H9 (cell line): Measurements from ENCODE around the gene FEN1. TPM values are rescaled to one million over a fixed set of nuclear protein-coding genes. Genes with fewer than 3 reads are reported as not detected.
A peak's percentile ranks its signal among the peaks of the same experiment; 100 is the strongest.

Experiments used
- DNase-seq: peaks from one replicate; pipeline ENCODE4 v3.0.0-alpha.2; 2017
- H2AFZ ChIP-seq: one replicate; pipeline ENCODE4 v1.6.1; 2013; ENCODE audit warnings: mild to moderate bottlenecking, low read length, control low read depth, moderate library complexity
- H2AK5ac ChIP-seq: 2 replicates; pipeline ENCODE4 v1.6.1; 2013; ENCODE audit warnings: low read length, control low read depth, mixed read lengths; ENCODE audit not compliant: insufficient read length
- H2BK120ac ChIP-seq: one replicate; pipeline ENCODE4 v1.6.1; 2013; ENCODE audit warnings: low read depth, mild to moderate bottlenecking, low read length, control low read depth, inconsistent platforms; ENCODE audit not compliant: poor library complexity, severe bottlenecking
- H2BK12ac ChIP-seq: 2 replicates; pipeline ENCODE4 v1.6.1; 2013; ENCODE audit warnings: low read length, control low read depth, mixed read lengths, low read depth; ENCODE audit not compliant: insufficient read length
- H2BK15ac ChIP-seq: 2 replicates; pipeline ENCODE4 v1.6.1; 2013; ENCODE audit warnings: low read depth, low read length, control low read depth
- H2BK20ac ChIP-seq: one replicate; pipeline ENCODE4 v1.6.1; 2013; ENCODE audit warnings: low read depth, mild to moderate bottlenecking, low read length, control low read depth, inconsistent platforms; ENCODE audit not compliant: poor library complexity, severe bottlenecking
- H2BK5ac ChIP-seq: 2 replicates; pipeline ENCODE4 v1.6.1; 2013; ENCODE audit warnings: low read length, control low read depth, mixed read lengths; ENCODE audit not compliant: insufficient read length
- H3K14ac ChIP-seq: 2 replicates; pipeline ENCODE4 v1.6.1; 2013; ENCODE audit warnings: low read length, control low read depth; ENCODE audit not compliant: insufficient read depth
- H3K18ac ChIP-seq: 2 replicates; pipeline ENCODE4 v1.6.1; 2013; ENCODE audit warnings: low read depth, mild to moderate bottlenecking, mixed read lengths, low read length, control low read depth; ENCODE audit not compliant: insufficient read length
- H3K23ac ChIP-seq: 2 replicates; pipeline ENCODE4 v1.6.1; 2013; ENCODE audit warnings: low read length, control low read depth, mixed read lengths, low read depth; ENCODE audit not compliant: insufficient read length
- H3K23me2 ChIP-seq: 2 replicates; pipeline ENCODE4 v1.6.1; 2013; ENCODE audit warnings: low read depth, mild to moderate bottlenecking, mixed read lengths, low read length, control low read depth; ENCODE audit not compliant: insufficient read length, poor library complexity, severe bottlenecking
- H3K27ac ChIP-seq: 2 replicates; pipeline ENCODE4 v1.5.1; 2013; ENCODE audit warnings: low read length, control low read depth, mixed read lengths, low read depth; ENCODE audit not compliant: insufficient read length
- H3K27me3 ChIP-seq: 2 replicates; pipeline ENCODE4 v1.6.1; 2013; ENCODE audit warnings: low read length, control low read depth, inconsistent platforms; ENCODE audit not compliant: insufficient read depth
- H3K4ac ChIP-seq: 2 replicates; pipeline ENCODE4 v1.6.1; 2013; ENCODE audit warnings: low read depth, mild to moderate bottlenecking, control low read depth, inconsistent platforms, low read length, moderate library complexity
- H3K4me1 ChIP-seq: 2 replicates; pipeline ENCODE4 v1.6.1; 2013; ENCODE audit warnings: low read length, control low read depth, inconsistent platforms; ENCODE audit not compliant: insufficient read depth
- H3K4me2 ChIP-seq: 2 replicates; pipeline ENCODE4 v1.6.1; 2013; ENCODE audit warnings: low read length, control low read depth, mixed read lengths; ENCODE audit not compliant: insufficient read length, insufficient read depth
- H3K56ac ChIP-seq: 2 replicates; pipeline ENCODE4 v1.6.1; 2013; ENCODE audit warnings: low read depth, mild to moderate bottlenecking, mixed read lengths, low read length, control low read depth; ENCODE audit not compliant: insufficient read length
- H3K79me1 ChIP-seq: 2 replicates; pipeline ENCODE4 v1.6.1; 2013; ENCODE audit warnings: low read depth, mild to moderate bottlenecking, moderate library complexity, low read length, control low read depth, inconsistent platforms; ENCODE audit not compliant: insufficient read depth, poor library complexity, severe bottlenecking
- H3K79me2 ChIP-seq: 2 replicates; pipeline ENCODE4 v1.6.1; 2013; ENCODE audit warnings: low read length, control low read depth, inconsistent platforms; ENCODE audit not compliant: insufficient read depth
- H3K9ac ChIP-seq: 2 replicates; pipeline ENCODE4 v1.6.1; 2013; ENCODE audit warnings: low read length, control low read depth, mixed read lengths; ENCODE audit not compliant: insufficient read length; ENCODE audit errors: extremely low read depth
- H3K9me3 ChIP-seq: one replicate; pipeline ENCODE4 v1.6.1; 2013; ENCODE audit warnings: low read depth, low read length, inconsistent platforms; ENCODE audit not compliant: control insufficient read depth
- H3T11ph ChIP-seq: one replicate; pipeline ENCODE4 v1.6.1; 2013; ENCODE audit warnings: mild to moderate bottlenecking, low read length, control low read depth, inconsistent platforms
- H4K20me1 ChIP-seq: one replicate; pipeline ENCODE4 v1.6.1; 2013; ENCODE audit not compliant: control insufficient read depth, insufficient read length, insufficient read depth
- H4K5ac ChIP-seq: 2 replicates; pipeline ENCODE4 v1.6.1; 2013; ENCODE audit warnings: low read depth, mild to moderate bottlenecking, mixed read lengths, low read length, control low read depth; ENCODE audit not compliant: insufficient read length
- H4K8ac ChIP-seq: replicated peaks from 2 replicates; pipeline ENCODE4 v1.6.1; 2013; ENCODE audit warnings: low read length, control low read depth, mixed read lengths, low read depth; ENCODE audit not compliant: insufficient read length
- H4K91ac ChIP-seq: 2 replicates; pipeline ENCODE4 v1.6.1; 2013; ENCODE audit warnings: low read depth, mild to moderate bottlenecking, moderate library complexity, mixed read lengths, low read length, control low read depth; ENCODE audit not compliant: insufficient read length
- H3K27ac Mint-ChIP-seq, 3 experiments: 2 replicates in 2 of 3; 3 replicates in 1 of 3; pipeline ENCODE4 v1.8.0; 2020 to 2021; ENCODE audit warnings: mixed read lengths in 3 of 3, mild to moderate bottlenecking in 1 of 3, moderate library complexity in 1 of 3
- H3K27me3 Mint-ChIP-seq: 2 replicates; pipeline ENCODE4 v1.8.0; 2021; ENCODE audit warnings: low read depth, mild to moderate bottlenecking, moderate library complexity, mixed read lengths
- H3K36me3 Mint-ChIP-seq, 3 experiments: 2 replicates in 2 of 3; 3 replicates in 1 of 3; pipeline ENCODE4 v1.8.0; 2020 to 2021; ENCODE audit warnings: low read depth in 3 of 3, mixed read lengths in 3 of 3; ENCODE audit not compliant: insufficient read depth in 1 of 3
- H3K4me1 Mint-ChIP-seq, 2 experiments: 2 replicates each; pipeline ENCODE4 v1.8.0; 2020; ENCODE audit warnings: mixed read lengths in 2 of 2
- H3K4me3 Mint-ChIP-seq, 2 experiments: 2 replicates in 1 of 2; 3 replicates in 1 of 2; pipeline ENCODE4 v1.8.0; 2020 to 2021; ENCODE audit warnings: mild to moderate bottlenecking in 2 of 2, mixed read lengths in 2 of 2, moderate library complexity in 1 of 2
- H3K9me3 Mint-ChIP-seq, 2 experiments: 2 replicates in 1 of 2; 3 replicates in 1 of 2; pipeline ENCODE4 v1.8.0; 2020; ENCODE audit warnings: mild to moderate bottlenecking in 2 of 2, mixed read lengths in 2 of 2, moderate library complexity in 1 of 2
- WGBS: extraction: QIAGEN DNeasy Blood & Tissue Kit; methylation state at CpG from one replicate; pipeline ENCODE4 v1.1.7; 2013; ENCODE audit warnings: missing lambda C conversion rate, low lambda C conversion rate, mixed read lengths; ENCODE audit not compliant: insufficient read length; ENCODE audit errors: extremely low coverage; 5-methylcytosine and 5-hydroxymethylcytosine counted together
- total RNA-seq: library from RNA; stranded (reverse); gene quantifications from 2 replicates; pipeline ENCODE4 v1.2.1, GENCODE V29; 2021
- TF ChIP-seq, protein P1 (sequence below): fragments of 200-600 bp; sonication (generic); conservative IDR thresholded peaks from 3 replicates; pipeline ENCODE4 v1.8.0; 2021; ENCODE audit warnings: antibody characterized with exemption, mild to moderate bottlenecking

FEN1 gene
- total RNA-seq, 1 experiment from 2014 or later: 114 TPM

DNA sequence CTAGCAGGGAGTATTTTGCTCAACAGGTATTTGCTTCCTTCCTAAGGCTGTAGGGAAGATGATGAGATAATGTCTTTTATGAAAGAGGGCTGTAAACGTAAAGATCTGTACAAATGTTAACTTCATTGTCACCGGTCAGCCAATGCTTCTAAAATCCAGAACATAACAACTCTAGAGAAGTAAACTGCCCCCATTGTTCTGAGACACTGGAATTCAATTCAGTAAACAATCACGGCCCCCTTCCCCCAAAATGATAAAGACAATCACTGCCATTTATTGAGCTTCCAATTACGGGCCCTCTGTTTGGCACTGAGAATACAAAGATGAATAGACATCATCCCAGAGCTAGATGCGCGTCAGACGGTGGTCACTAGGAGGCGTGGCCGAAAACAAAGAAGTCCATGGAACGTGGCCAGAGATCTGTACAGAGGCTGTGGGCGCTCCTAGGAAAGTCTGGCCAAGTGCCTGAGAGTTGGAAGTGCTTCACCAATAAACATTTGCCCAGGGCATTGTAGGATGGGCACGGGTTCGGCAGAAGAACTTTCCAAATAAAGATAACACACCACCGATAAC is 888 bp upstream of the FEN1 start:
- Mint-ChIP-seq H3K27ac (peak overlapping the region; percentile 100), H3K4me3 (peak overlapping the region; percentile 95 to 98), H3K9me3 (no peaks in the 10 kb centered on the region), H3K4me1 (peaks cover 16 to 21% of the 10 kb centered on the region in 2 experiments), H3K36me3 (peaks cover 37 to 69% (median 67%) of the 10 kb centered on the region in 3 experiments), H3K27me3 (no peaks in the 10 kb centered on the region; the same call in 1 of the 2 replicates)
- H3K27ac ChIP-seq: peak overlapping the region; percentile 26
- peak overlapping the region; percentile 78 for H3K4me2 ChIP-seq
- TF ChIP-seq, protein P1, sequence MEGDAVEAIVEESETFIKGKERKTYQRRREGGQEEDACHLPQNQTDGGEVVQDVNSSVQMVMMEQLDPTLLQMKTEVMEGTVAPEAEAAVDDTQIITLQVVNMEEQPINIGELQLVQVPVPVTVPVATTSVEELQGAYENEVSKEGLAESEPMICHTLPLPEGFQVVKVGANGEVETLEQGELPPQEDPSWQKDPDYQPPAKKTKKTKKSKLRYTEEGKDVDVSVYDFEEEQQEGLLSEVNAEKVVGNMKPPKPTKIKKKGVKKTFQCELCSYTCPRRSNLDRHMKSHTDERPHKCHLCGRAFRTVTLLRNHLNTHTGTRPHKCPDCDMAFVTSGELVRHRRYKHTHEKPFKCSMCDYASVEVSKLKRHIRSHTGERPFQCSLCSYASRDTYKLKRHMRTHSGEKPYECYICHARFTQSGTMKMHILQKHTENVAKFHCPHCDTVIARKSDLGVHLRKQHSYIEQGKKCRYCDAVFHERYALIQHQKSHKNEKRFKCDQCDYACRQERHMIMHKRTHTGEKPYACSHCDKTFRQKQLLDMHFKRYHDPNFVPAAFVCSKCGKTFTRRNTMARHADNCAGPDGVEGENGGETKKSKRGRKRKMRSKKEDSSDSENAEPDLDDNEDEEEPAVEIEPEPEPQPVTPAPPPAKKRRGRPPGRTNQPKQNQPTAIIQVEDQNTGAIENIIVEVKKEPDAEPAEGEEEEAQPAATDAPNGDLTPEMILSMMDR: no peak
- H3K4me1 ChIP-seq: no peaks in the 10 kb centered on the region
- H3K18ac ChIP-seq: peak overlapping the region; percentile 86
- no peaks in the 10 kb centered on the region for H3K27me3 ChIP-seq
- WGBS: no CpG with 5 or more reads among the region's 14 CpGs
- no peak overlapping the region for H4K8ac ChIP-seq
- H4K91ac ChIP-seq: no peak overlapping the region
- H2BK20ac ChIP-seq: no peak overlapping the region
- H3K23ac ChIP-seq: no peak overlapping the region
- H2BK12ac ChIP-seq: no peak overlapping the region
- H3K9ac ChIP-seq: peak overlapping the region; percentile 85
- H2BK15ac ChIP-seq: no peak overlapping the region
- peak overlapping the region; percentile 92; the same call in 1 of the 2 replicates for H3K14ac ChIP-seq
- H2BK5ac ChIP-seq: peak overlapping the region; percentile 22
- DNase-seq: no peak
- H2AK5ac ChIP-seq: no peak overlapping the region
- peaks cover 5% of the 10 kb centered on the region for H3K79me1 ChIP-seq
- no peak overlapping the region for H3T11ph ChIP-seq
- H2BK120ac ChIP-seq: peak overlapping the region; percentile 74
- H4K20me1 ChIP-seq: peaks cover 2% of the 10 kb centered on the region
- peak overlapping the region; percentile 1 for H3K56ac ChIP-seq
- peak overlapping the region; percentile 18; the same call in 1 of the 2 replicates for H3K4ac ChIP-seq
- H3K79me2 ChIP-seq: peaks cover 16% of the 10 kb centered on the region; the same call in 1 of the 2 replicates
- H3K9me3 ChIP-seq: no peaks in the 10 kb centered on the region
- H3K23me2 ChIP-seq: peaks cover 3% of the 10 kb centered on the region
- H2AFZ ChIP-seq: no peak overlapping the region
- H4K5ac ChIP-seq: no peak overlapping the region
